ENCODE results near the gene GMEB2. TPM values are rescaled to one million over a fixed set of nuclear protein-coding genes. Genes with fewer than 3 reads are reported as not detected.
A peak's percentile ranks its signal among the peaks of the same experiment; 100 is the strongest.
"Not testable (repeated sequence)": the region's sequence is repeated elsewhere in the genome, so short reads cannot be mapped to it uniquely, and the experiment has no call there.

Gene GMEB2
- total RNA-seq, 2 donors from 2014 or later, result 11.5 to 14.8 TPM

GRCh38 chr20:63572788-63573646 lies 53.9 kb downstream of the GMEB2 start:
- DNase-seq, result no peak
- no peaks in the 10 kb centered on the region for H3K36me3 ChIP-seq

GRCh38 chr20:63572071-63572787 lies 54.7 kb downstream of the GMEB2 start:
- intact Hi-C loops (cut with DNase I), result no loop called here
- TF ChIP-seq, protein P1, sequence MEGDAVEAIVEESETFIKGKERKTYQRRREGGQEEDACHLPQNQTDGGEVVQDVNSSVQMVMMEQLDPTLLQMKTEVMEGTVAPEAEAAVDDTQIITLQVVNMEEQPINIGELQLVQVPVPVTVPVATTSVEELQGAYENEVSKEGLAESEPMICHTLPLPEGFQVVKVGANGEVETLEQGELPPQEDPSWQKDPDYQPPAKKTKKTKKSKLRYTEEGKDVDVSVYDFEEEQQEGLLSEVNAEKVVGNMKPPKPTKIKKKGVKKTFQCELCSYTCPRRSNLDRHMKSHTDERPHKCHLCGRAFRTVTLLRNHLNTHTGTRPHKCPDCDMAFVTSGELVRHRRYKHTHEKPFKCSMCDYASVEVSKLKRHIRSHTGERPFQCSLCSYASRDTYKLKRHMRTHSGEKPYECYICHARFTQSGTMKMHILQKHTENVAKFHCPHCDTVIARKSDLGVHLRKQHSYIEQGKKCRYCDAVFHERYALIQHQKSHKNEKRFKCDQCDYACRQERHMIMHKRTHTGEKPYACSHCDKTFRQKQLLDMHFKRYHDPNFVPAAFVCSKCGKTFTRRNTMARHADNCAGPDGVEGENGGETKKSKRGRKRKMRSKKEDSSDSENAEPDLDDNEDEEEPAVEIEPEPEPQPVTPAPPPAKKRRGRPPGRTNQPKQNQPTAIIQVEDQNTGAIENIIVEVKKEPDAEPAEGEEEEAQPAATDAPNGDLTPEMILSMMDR (IDR thresholded peaks at IDR 0.05), result no peak
- H3K9me3 ChIP-seq, result no peaks in the 10 kb centered on the region
- H3K4me1 ChIP-seq, result peaks cover 9% of the 10 kb centered on the region
- H3K9ac ChIP-seq (ENCODE audit: low read depth in 2 of 2, low read length in 2 of 2), result no peak overlapping the region
- no peaks in the 10 kb centered on the region for H3K27me3 ChIP-seq
- H3K36me3 ChIP-seq, result no peaks in the 10 kb centered on the region
- no peak overlapping the region for H3K4me3 ChIP-seq
- H3K27ac ChIP-seq, result no peak overlapping the region
- DNase-seq, result no peak

More at GRCh38 chr20:63572788-63573646, 53.9 kb downstream of the GMEB2 start:
- H3K4me3 ChIP-seq, result peak overlapping the region; percentile 79
- H3K4me1 ChIP-seq, result peaks cover 9% of the 10 kb centered on the region
- no peaks in the 10 kb centered on the region for H3K9me3 ChIP-seq
- intact Hi-C loops (cut with DNase I), result no loop called here
- TF ChIP-seq, protein P1 (IDR thresholded peaks at IDR 0.05), result no peak
- H3K9ac ChIP-seq (ENCODE audit: low read depth in 2 of 2, low read length in 2 of 2), result peak overlapping the region; percentile 76 to 86
- no peaks in the 10 kb centered on the region for H3K27me3 ChIP-seq
- no peak overlapping the region for H3K27ac ChIP-seq

DNA sequence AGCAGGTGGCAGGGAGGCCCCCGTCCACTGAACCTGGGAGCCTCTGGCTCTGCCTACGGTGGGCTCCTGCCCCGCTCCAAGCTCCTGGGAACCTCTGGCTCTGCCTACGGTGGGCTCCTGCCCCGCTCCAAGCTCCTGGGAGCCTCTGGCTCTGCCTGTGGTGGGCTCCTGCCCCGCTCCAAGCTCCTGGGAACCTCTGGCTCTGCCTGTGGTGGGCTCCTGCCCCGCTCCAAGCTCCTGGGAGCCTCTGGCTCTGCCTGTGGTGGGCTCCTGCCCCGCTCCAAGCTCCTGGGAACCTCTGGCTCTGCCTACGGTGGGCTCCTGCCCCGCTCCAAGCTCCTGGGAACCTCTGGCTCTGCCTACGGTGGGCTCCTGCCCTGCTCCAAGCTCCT lies 55.8 kb downstream of the GMEB2 start:
- H3K9ac ChIP-seq (ENCODE audit: low read depth in 2 of 2, low read length in 2 of 2); H3K4me1 ChIP-seq; H3K9me3 ChIP-seq; DNase-seq; H3K27ac ChIP-seq; intact Hi-C loops (cut with DNase I); H3K4me3 ChIP-seq; H3K36me3 ChIP-seq; H3K27me3 ChIP-seq: not testable (repeated sequence)

DNA sequence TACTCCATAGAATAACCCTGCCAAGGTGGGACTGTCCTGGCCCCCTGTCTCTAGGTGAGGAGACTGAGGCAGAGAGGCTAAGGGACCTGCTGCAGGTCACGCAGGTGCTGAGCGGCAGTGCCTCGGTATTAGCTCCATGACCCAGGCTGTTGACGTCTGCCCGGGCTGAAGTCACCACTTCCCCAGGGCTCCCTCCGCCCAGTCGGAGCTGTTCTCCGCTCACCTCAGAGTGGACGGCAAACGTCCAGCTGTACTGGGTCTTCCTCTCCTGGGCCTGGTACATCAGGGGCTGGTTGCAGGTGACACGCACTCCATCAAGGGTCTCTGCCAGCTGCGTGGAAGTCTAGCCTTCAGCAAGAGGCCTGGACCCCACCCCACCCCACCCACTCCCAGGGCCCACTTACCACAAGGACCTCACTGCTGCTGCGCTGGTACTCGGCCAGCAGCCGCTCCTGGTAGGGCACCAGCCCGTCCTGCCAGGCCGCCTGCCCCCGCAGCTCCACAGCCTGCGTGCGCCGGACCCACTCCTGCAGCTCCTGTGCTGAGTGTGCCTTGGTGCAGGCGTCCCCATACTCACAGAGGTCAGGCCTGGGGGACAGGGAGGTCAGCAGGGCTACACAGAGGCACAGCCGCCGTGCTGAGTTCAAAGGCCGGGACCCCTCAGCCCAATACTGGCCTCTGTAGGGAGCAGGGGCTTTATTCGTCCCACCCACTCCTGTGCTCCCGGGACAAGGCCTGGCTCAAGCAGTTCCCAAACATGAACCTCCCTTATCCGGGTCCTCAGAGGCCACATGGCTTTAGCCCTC lies 56.4 kb downstream of the GMEB2 start:
- no peaks in the 10 kb centered on the region for H3K36me3 ChIP-seq
- intact Hi-C loops (cut with DNase I), result no loop called here

GRCh38 chr20:63568986-63569949 lies 57.6 kb downstream of the GMEB2 start:
- H3K9me3 ChIP-seq, result no peaks in the 10 kb centered on the region
- DNase-seq, result no peak
- no peaks in the 10 kb centered on the region for H3K27me3 ChIP-seq
- TF ChIP-seq, protein P1 (IDR thresholded peaks at IDR 0.05), result no peak
- no peak overlapping the region for H3K9ac ChIP-seq (ENCODE audit: low read depth in 2 of 2, low read length in 2 of 2)
- no peaks in the 10 kb centered on the region for H3K36me3 ChIP-seq
- no peak overlapping the region for H3K4me3 ChIP-seq
- peaks cover 6% of the 10 kb centered on the region for H3K4me1 ChIP-seq
- intact Hi-C loops (cut with DNase I), result no loop called here
- no peak overlapping the region for H3K27ac ChIP-seq

More for the DNA sequence above, 56.4 kb downstream of the GMEB2 start:
- no peak overlapping the region for H3K27ac ChIP-seq
- no peaks in the 10 kb centered on the region for H3K27me3 ChIP-seq
- no peak overlapping the region for H3K4me3 ChIP-seq
- H3K4me1 ChIP-seq, result peaks cover 9% of the 10 kb centered on the region
- DNase-seq, result no peak
- TF ChIP-seq, protein P1 (IDR thresholded peaks at IDR 0.05), result no peak
- H3K9me3 ChIP-seq, result no peaks in the 10 kb centered on the region
- no peak overlapping the region for H3K9ac ChIP-seq (ENCODE audit: low read depth in 2 of 2, low read length in 2 of 2)

Measured in colonic mucosa (tissue), 4 donors.